Measurements from ENCODE around the gene UNC13B.

DNA sequence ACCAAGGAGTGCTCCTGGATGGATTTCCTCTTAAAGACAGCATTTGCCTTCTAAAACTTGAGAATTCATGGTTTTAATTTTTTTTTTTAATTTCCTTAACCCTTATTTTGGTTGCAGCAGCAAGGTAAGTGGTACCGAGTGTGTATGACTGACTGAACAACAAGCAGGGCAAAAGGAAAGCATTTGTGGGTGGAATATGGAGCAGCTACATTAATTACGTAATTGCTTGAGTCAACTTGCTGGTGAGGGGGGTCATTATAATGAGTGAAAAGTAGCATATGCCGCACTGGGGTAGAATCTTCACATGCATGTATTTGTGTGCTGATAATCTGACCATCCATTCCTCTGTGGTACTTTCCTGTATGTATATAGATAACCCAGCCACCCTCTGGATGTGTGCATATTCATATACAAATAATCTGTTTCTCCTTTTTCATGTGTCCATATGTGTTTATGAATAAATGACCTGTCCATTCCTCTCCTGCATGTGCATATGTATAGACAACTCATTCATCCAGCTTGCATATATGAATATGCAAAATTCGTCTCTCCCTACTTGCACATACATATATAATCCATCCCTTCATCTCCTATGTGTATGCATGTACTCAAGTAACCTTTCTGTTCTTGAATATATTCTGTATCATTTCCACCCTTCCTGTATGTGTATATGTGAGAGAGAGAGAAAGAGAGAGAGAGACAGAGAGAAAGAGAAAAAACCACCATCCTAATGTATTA is 180.6 kb downstream of the UNC13B start:
- no peak for TF ChIP-seq ZNF274 (IDR thresholded peaks at IDR 0.05; ENCODE audit: low read depth, low read length)
- TF ChIP-seq YY1 (IDR thresholded peaks at IDR 0.05; ENCODE audit: insufficient read depth, insufficient read length), result no peak
